HG02981 (cell line): Measurements from ENCODE around the gene BCL2.

Experiments used
- ATAC-seq: cut with Tn5 transposase; IDR thresholded peaks from one replicate; pipeline ENCODE4 v1.9.1; 2021; ENCODE audit warnings: mild to moderate bottlenecking, moderate library complexity; ENCODE audit not compliant: unreplicated experiment

Gene BCL2

GRCh38 chr18:63162271-63163014 is 157.1 kb downstream of the BCL2 start:
- peak; percentile 26 for ATAC-seq

- peak; percentile 53 for ATAC-seq
Observed at GRCh38 chr18:63161761-63162195, 157.8 kb downstream of the BCL2 start.

- peak; percentile 22 for ATAC-seq
Observed at GRCh38 chr18:63161032-63161760, 158.4 kb downstream of the BCL2 start.

GRCh38 chr18:63160172-63160995 is 159.2 kb downstream of the BCL2 start:
- ATAC-seq = no peak

- ATAC-seq = no peak
Observed at GRCh38 chr18:63159590-63159989, 160.0 kb downstream of the BCL2 start.

- peak; percentile 17 for ATAC-seq
Observed at GRCh38 chr18:63158676-63159291, 160.8 kb downstream of the BCL2 start.

- ATAC-seq = no peak
Observed at GRCh38 chr18:63158012-63158631, 161.4 kb downstream of the BCL2 start.

GRCh38 chr18:63157293-63158011 is 162.1 kb downstream of the BCL2 start:
- peak; percentile 7 for ATAC-seq

- no peak for ATAC-seq
Observed at GRCh38 chr18:63155910-63156773, 163.4 kb downstream of the BCL2 start.

GRCh38 chr18:63155169-63155852 is 164.3 kb downstream of the BCL2 start:
- ATAC-seq = peak; percentile 36

- ATAC-seq = no peak
Observed at GRCh38 chr18:63154350-63155152, 165.0 kb downstream of the BCL2 start.

- no peak for ATAC-seq
Observed at GRCh38 chr18:63152791-63153190, 166.8 kb downstream of the BCL2 start.

GRCh38 chr18:63152096-63152495 is 167.5 kb downstream of the BCL2 start:
- ATAC-seq = no peak

GRCh38 chr18:63151539-63151938 is 168.0 kb downstream of the BCL2 start:
- no peak for ATAC-seq

- ATAC-seq = no peak
Observed at GRCh38 chr18:63150942-63151421, 168.6 kb downstream of the BCL2 start.

- ATAC-seq = no peak
Observed at GRCh38 chr18:63150326-63150725, 169.2 kb downstream of the BCL2 start.

GRCh38 chr18:63149302-63149587 is 170.3 kb downstream of the BCL2 start:
- ATAC-seq = no peak
